ENCODE results near the gene MIF4GD. TPM values are rescaled to one million over a fixed set of nuclear protein-coding genes. Genes with fewer than 3 reads are reported as not detected.

The MIF4GD gene
- polyA plus RNA-seq, 2 of the 4 experiments (the other 2 are of a cell fraction): 23.9 to 61.0 TPM

DNA sequence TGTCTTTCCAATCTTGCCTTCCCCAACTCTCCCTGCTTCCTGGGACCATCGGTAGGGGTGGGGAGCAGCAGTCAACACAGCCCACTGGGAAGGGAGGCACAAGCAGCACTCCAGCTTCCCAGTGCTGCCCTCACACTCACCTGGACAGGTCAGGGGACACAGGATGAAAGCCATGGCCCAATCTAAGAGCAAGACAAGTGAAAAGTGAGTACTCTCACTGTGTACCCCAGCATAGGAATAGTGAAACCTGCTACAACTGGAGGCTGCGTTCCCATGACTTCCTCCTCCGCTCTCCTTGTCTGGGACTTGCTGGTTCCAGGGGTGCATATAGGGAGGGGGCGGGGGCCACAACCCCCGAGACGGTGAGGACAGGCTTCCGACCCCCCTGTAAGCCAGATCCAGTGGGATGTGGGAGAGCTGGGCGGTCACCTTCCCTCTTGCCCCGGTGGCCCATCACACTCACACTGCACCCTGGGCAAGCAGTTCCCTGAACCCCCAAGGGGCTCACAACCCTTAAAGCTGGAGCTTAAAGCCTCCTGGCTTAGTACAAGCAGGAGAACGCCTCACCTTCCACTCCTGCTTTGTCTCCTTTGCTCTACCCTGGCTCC lies 47.7 kb upstream of the MIF4GD start (continued):
- TF ChIP-seq NPAS2 (CRISPR knock-in tag; IDR thresholded peaks at IDR 0.05; ENCODE audit: borderline replicate concordance) (no peak), MYC (IDR thresholded peaks at IDR 0.05; ENCODE audit: borderline replicate concordance, low read length) (no peak), NFE2L2 (conservative IDR thresholded peaks at IDR 0.05; ENCODE audit: low read length) (no peak), HOXB13 (CRISPR knock-in tag; IDR thresholded peaks at IDR 0.05; ENCODE audit: low read depth) (no peak), POLR2AphosphoS2 (conservative IDR thresholded peaks at IDR 0.05; ENCODE audit: low read length) (no peak), ZSCAN20 (CRISPR knock-in tag; IDR thresholded peaks at IDR 0.05) (no peak)
- TF ChIP-seq, protein P1, sequence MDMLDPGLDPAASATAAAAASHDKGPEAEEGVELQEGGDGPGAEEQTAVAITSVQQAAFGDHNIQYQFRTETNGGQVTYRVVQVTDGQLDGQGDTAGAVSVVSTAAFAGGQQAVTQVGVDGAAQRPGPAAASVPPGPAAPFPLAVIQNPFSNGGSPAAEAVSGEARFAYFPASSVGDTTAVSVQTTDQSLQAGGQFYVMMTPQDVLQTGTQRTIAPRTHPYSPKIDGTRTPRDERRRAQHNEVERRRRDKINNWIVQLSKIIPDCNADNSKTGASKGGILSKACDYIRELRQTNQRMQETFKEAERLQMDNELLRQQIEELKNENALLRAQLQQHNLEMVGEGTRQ (IDR thresholded peaks at IDR 0.05): no peak

DNA sequence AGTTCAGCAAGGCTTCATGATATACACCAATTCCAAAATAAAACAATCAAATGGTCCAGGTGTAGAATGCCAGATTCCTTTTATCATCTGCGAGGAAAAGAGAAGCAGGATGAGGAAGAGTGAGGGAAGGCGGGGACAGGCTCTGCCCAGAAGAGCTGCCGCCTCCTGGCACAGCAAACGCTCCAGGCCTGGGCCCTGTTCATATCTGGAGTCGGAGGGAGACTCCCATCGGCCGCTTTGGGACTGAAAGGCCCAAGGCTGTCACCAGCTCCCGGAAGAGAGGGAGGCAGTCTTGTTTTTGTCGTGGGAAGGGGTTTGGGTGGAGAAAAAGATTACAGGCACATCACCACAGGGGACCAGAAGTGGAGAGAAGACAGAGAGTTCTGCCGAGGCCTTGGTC lies 47.2 kb upstream of the MIF4GD start:
- ATAC-seq (no peak), DNase-seq (ENCODE audit: low read depth in 1 of 2, low spot score in 1 of 2) (no peak), FAIRE-seq (no peak)
- Histone ChIP-seq H3K4me3 (no peak overlapping the region), H3K9me3 (no peaks in the 10 kb centered on the region), H3K27ac (no peak overlapping the region), H3K4me2 (no peak overlapping the region), H3K4me1 (no peaks in the 10 kb centered on the region)
- 84% methylated on average over 10 of the region's 10 CpGs for WGBS (ENCODE audit: missing lambda C conversion rate)
- TF ChIP-seq, protein P2, sequence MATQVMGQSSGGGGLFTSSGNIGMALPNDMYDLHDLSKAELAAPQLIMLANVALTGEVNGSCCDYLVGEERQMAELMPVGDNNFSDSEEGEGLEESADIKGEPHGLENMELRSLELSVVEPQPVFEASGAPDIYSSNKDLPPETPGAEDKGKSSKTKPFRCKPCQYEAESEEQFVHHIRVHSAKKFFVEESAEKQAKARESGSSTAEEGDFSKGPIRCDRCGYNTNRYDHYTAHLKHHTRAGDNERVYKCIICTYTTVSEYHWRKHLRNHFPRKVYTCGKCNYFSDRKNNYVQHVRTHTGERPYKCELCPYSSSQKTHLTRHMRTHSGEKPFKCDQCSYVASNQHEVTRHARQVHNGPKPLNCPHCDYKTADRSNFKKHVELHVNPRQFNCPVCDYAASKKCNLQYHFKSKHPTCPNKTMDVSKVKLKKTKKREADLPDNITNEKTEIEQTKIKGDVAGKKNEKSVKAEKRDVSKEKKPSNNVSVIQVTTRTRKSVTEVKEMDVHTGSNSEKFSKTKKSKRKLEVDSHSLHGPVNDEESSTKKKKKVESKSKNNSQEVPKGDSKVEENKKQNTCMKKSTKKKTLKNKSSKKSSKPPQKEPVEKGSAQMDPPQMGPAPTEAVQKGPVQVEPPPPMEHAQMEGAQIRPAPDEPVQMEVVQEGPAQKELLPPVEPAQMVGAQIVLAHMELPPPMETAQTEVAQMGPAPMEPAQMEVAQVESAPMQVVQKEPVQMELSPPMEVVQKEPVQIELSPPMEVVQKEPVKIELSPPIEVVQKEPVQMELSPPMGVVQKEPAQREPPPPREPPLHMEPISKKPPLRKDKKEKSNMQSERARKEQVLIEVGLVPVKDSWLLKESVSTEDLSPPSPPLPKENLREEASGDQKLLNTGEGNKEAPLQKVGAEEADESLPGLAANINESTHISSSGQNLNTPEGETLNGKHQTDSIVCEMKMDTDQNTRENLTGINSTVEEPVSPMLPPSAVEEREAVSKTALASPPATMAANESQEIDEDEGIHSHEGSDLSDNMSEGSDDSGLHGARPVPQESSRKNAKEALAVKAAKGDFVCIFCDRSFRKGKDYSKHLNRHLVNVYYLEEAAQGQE (IDR thresholded peaks at IDR 0.05): no peak
- TF ChIP-seq RNF2 (IDR thresholded peaks at IDR 0.05; ENCODE audit: borderline replicate concordance, low read depth) (no peak), NPAS2 (CRISPR knock-in tag; IDR thresholded peaks at IDR 0.05; ENCODE audit: borderline replicate concordance) (no peak), CBX2 (IDR thresholded peaks at IDR 0.05; ENCODE audit: borderline replicate concordance, low read depth) (no peak), POLR2A (IDR thresholded peaks at IDR 0.05; ENCODE audit: low read length) (no peak), HOXA7 (CRISPR knock-in tag; IDR thresholded peaks at IDR 0.05) (no peak), EP300 (IDR thresholded peaks at IDR 0.05) (no peak), HDAC2 (IDR thresholded peaks at IDR 0.05) (no peak), POLR2AphosphoS2 (conservative IDR thresholded peaks at IDR 0.05; ENCODE audit: low read length) (no peak), ZFP36 (IDR thresholded peaks at IDR 0.05; ENCODE audit: borderline replicate concordance, partially characterized antibody) (no peak), NR3C1 (IDR thresholded peaks at IDR 0.05) (no peak)
- CTCF ChIA-PET: interaction anchor here (0.8 to 17.1 kb wide), 4 partner anchors 13 to 91 kb away, joined by 3 to 272 read pairs (median 4); partner anchors contain the start of genes GRB2 and MIF4GD
- POLR2A ChIA-PET: interaction anchor here (0.6 kb wide), 1 partner anchor 476 kb away, joined by 3 read pairs; no protein-coding TSS in a partner anchor

DNA sequence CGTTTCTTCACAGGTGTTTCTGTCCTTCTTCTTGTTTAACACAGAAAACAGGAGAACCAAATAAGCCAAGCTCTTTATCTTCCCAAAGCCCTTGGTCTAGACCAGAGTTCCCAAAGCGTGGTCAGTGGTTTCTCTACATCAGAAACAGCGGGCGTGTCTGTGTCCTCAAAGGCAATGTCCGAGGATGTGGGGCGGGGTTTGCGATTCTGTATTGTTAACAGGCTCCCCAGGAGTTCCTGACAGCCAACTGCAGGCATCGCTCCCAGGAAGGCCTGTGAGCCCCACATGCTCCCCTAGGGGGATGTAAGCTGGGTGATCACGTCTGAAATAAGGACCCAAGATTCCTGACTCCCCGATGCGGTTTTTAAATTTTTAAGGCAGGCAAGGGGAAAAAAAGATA lies 46.6 kb upstream of the MIF4GD start:
- H3K27ac ChIP-seq: no peak overlapping the region
- ATAC-seq (peak in 1 of 2 experiments; percentile 24; a peak in 2 of 6 replicates), DNase-seq (ENCODE audit: low read depth in 1 of 2, low spot score in 1 of 2) (no peak), FAIRE-seq (no peak)
- no peaks in the 10 kb centered on the region for H3K9me3 ChIP-seq
- WGBS (ENCODE audit: missing lambda C conversion rate): 79% methylated on average over 11 of the region's 11 CpGs
- TF ChIP-seq BHLHE40 (IDR thresholded peaks at IDR 0.05; ENCODE audit: low read depth, low read length): no peak
- TF ChIP-seq, protein P3, sequence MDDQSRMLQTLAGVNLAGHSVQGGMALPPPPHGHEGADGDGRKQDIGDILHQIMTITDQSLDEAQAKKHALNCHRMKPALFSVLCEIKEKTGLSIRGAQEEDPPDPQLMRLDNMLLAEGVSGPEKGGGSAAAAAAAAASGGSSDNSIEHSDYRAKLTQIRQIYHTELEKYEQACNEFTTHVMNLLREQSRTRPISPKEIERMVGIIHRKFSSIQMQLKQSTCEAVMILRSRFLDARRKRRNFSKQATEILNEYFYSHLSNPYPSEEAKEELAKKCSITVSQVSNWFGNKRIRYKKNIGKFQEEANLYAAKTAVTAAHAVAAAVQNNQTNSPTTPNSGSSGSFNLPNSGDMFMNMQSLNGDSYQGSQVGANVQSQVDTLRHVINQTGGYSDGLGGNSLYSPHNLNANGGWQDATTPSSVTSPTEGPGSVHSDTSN (IDR thresholded peaks at IDR 0.05): no peak
- TF ChIP-seq KDM5A (IDR thresholded peaks at IDR 0.05): no peak
- no peak for TF ChIP-seq HOXB13 (CRISPR knock-in tag; IDR thresholded peaks at IDR 0.05; ENCODE audit: low read depth)
- TF ChIP-seq, protein P4, sequence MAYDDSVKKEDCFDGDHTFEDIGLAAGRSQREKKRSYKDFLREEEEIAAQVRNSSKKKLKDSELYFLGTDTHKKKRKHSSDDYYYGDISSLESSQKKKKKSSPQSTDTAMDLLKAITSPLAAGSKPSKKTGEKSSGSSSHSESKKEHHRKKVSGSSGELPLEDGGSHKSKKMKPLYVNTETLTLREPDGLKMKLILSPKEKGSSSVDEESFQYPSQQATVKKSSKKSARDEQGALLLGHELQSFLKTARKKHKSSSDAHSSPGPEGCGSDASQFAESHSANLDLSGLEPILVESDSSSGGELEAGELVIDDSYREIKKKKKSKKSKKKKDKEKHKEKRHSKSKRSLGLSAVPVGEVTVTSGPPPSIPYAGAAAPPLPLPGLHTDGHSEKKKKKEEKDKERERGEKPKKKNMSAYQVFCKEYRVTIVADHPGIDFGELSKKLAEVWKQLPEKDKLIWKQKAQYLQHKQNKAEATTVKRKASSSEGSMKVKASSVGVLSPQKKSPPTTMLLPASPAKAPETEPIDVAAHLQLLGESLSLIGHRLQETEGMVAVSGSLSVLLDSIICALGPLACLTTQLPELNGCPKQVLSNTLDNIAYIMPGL (CRISPR knock-in tag; IDR thresholded peaks at IDR 0.05; ENCODE audit: borderline replicate concordance): no peak
- no peak for TF ChIP-seq KDM1A (IDR thresholded peaks at IDR 0.05; ENCODE audit: low read depth)
- TF ChIP-seq FOSL2 (IDR thresholded peaks at IDR 0.05): no peak
- no peak for TF ChIP-seq FOSL2 (CRISPR knock-in tag; IDR thresholded peaks at IDR 0.05)
- TF ChIP-seq TFCP2L1 (CRISPR knock-in tag; IDR thresholded peaks at IDR 0.05): no peak
- TF ChIP-seq CEBPB (IDR thresholded peaks at IDR 0.05): no peak
- TF ChIP-seq JUN (IDR thresholded peaks at IDR 0.05): no peak
- no peak for TF ChIP-seq POLR2A (IDR thresholded peaks at IDR 0.05; ENCODE audit: low read length)
- no peak overlapping the region for H3K4me3 ChIP-seq
- ChIA-PET POLR2A (interaction anchor here (2.1 kb wide), 1 partner anchor 76 kb away, joined by 8 read pairs; no protein-coding TSS in a partner anchor), CTCF (interaction anchor here (0.8 to 17.1 kb wide), 6 partner anchors 9 to 92 kb away, joined by 3 to 272 read pairs (median 4); partner anchors contain the start of genes GRB2 and MIF4GD)
- H3K4me2 ChIP-seq: no peak overlapping the region
- no peaks in the 10 kb centered on the region for H3K4me1 ChIP-seq
